ENCODE results near the gene RNF144A.

The RNF144A gene

DNA sequence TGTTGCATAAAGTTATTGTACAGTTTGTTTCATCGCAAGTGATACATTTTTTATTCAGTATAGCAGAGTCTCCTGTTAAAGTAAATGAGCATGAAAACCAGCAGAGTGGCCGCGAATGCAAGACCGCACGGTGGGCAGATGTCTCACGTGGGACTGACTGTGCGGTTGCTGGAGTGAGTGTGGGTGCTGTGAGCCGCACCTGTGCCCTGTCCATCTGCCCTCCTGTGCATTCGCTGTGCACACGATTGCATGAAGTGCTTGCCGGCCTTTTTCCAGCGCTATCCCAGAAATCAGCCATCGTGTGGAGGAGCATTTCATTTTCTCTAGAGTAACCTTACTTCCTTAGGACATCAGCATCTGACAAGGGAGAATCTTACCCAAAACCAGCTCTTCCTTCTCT, 118.7 kb downstream of the RNF144A start:
- Histone ChIP-seq H3K27me3 (ENCODE audit: insufficient read depth, low read length) (no peaks in the 10 kb centered on the region), H3K4me1 (ENCODE audit: insufficient read depth, low read length) (no peaks in the 10 kb centered on the region), H3K4me3 (ENCODE audit: low read length) (no peak overlapping the region), H3K36me3 (ENCODE audit: insufficient read depth, low read length) (peaks cover 65% of the 10 kb centered on the region), H2AFZ (ENCODE audit: low read depth, low read length) (no peak overlapping the region), H3K9me3 (ENCODE audit: low read length) (no peaks in the 10 kb centered on the region)

DNA sequence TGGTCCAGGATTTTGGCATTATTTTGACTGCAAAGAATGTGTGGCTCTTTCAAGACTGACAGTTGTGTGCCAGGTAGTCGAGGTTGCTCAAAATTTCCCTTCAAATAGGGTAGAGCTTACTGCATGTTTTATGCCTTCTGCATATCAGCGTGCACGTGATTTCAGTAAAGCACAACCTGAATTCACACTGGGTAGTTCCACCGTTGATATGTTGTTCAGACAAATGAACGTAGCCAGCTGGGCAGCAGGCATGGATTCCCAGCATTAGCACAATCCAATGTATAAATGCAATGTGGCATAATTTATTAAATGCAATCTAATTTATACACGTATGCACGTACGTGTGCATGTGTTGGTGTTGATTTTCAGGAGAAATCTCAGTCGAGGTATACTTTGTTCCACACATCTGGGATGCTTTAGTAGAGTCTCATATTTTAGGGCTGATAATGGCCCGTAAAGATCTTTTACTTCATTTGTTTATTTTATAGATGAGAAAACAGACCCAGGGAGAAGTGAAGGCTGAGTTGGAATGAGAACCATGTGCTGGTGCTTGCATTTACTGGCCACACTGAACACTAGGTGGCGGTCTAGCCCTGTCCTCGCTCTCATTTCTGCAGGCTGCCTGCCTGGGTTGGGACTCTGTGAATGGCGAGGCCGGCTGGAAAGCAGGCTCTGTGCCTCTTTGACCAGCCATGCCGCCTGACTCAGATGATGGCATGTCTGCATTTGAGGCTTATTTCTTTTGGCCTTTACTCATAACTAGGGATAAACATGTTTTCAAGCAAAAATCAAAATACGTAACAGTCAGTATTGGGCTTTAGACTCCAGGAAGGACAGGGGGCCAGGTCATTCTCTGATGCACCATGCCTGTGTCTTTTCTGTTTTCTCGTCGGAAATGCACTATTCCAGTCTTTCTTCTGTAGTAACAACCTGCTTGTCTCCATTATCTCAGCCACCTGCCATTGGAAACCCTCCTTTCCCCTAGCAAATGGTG, 120.4 kb downstream of the RNF144A start:
- Histone ChIP-seq H2AFZ (ENCODE audit: low read depth, low read length) (no peak overlapping the region), H3K4me3 (ENCODE audit: low read length) (no peak overlapping the region), H3K9me3 (ENCODE audit: low read length) (no peaks in the 10 kb centered on the region), H3K36me3 (ENCODE audit: insufficient read depth, low read length) (peaks cover 64% of the 10 kb centered on the region), H3K27me3 (ENCODE audit: insufficient read depth, low read length) (no peaks in the 10 kb centered on the region), H3K4me1 (ENCODE audit: insufficient read depth, low read length) (no peaks in the 10 kb centered on the region)

DNA sequence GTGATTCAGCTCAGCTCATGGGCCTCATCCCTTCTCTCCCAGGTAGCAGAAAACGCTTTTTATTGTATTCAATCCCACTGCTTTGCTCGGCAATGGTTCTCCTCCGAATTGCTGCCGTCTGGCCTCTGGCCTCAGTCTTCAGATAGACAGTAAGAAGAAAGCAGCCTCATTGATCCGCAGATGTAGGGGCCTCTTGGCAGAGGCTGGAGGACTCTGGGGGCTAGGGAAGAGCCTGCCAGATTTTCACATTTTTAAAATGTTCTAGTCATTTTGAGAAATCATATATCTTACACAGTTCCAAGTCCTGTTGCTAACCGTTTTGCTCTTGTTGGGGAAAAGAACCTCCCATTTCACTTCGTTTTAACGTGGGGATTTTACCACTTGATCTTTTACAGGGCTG, 123.3 kb downstream of the RNF144A start:
- H3K4me3 ChIP-seq (ENCODE audit: low read length), result no peak overlapping the region
- no peaks in the 10 kb centered on the region for H3K27me3 ChIP-seq (ENCODE audit: insufficient read depth, low read length)
- H3K36me3 ChIP-seq (ENCODE audit: insufficient read depth, low read length), result peaks cover 52% of the 10 kb centered on the region
- H3K9me3 ChIP-seq (ENCODE audit: low read length), result no peaks in the 10 kb centered on the region
- H3K4me1 ChIP-seq (ENCODE audit: insufficient read depth, low read length), result no peaks in the 10 kb centered on the region
- no peak overlapping the region for H2AFZ ChIP-seq (ENCODE audit: low read depth, low read length)

DNA sequence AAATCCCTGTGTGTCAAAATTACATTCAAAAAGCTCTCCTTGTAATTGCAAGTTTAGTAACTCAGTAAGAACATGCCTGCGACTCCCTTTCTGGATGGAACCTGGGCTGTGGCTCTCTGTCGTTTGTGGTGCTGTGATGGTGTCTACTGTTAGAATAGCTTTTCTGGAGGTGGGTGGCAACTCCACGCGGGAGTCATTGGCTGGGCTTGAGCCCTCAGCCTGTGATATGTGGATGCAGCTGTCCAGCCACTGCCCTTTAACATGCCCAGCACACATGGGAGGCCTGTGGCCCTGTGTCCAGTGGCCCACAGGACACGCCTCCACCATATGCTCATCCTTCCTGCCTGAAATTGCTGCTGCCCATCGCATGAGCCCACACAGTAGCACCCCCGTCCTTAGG, 124.2 kb downstream of the RNF144A start:
- Histone ChIP-seq H3K9me3 (ENCODE audit: low read length) (no peaks in the 10 kb centered on the region), H2AFZ (ENCODE audit: low read depth, low read length) (no peak overlapping the region), H3K36me3 (ENCODE audit: insufficient read depth, low read length) (peaks cover 56% of the 10 kb centered on the region), H3K4me1 (ENCODE audit: insufficient read depth, low read length) (no peaks in the 10 kb centered on the region), H3K27me3 (ENCODE audit: insufficient read depth, low read length) (no peaks in the 10 kb centered on the region), H3K4me3 (ENCODE audit: low read length) (no peak overlapping the region)

DNA sequence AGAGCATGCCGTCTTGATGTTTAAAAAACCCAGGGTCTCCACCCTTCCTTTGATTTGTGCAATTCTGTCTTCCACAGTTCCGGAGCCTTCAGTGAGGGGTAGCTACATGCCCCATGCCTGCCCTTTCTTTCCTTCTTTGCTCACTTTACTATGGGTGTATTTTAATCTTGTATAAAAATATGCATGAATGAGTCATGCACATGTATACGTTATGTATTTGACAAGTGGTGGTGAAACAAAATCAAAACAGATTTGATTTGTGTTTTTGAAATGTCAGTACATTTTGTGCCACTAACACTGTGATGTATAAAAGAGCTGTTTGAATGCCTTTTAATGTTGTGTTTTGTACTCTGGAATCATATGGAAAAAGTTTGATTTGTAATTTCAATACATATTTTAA, 126.5 kb downstream of the RNF144A start:
- H3K27me3 ChIP-seq (ENCODE audit: insufficient read depth, low read length), result no peaks in the 10 kb centered on the region
- no peak overlapping the region for H2AFZ ChIP-seq (ENCODE audit: low read depth, low read length)
- peaks cover 56% of the 10 kb centered on the region for H3K36me3 ChIP-seq (ENCODE audit: insufficient read depth, low read length)
- no peaks in the 10 kb centered on the region for H3K4me1 ChIP-seq (ENCODE audit: insufficient read depth, low read length)
- no peaks in the 10 kb centered on the region for H3K9me3 ChIP-seq (ENCODE audit: low read length)
- H3K4me3 ChIP-seq (ENCODE audit: low read length), result no peak overlapping the region

DNA sequence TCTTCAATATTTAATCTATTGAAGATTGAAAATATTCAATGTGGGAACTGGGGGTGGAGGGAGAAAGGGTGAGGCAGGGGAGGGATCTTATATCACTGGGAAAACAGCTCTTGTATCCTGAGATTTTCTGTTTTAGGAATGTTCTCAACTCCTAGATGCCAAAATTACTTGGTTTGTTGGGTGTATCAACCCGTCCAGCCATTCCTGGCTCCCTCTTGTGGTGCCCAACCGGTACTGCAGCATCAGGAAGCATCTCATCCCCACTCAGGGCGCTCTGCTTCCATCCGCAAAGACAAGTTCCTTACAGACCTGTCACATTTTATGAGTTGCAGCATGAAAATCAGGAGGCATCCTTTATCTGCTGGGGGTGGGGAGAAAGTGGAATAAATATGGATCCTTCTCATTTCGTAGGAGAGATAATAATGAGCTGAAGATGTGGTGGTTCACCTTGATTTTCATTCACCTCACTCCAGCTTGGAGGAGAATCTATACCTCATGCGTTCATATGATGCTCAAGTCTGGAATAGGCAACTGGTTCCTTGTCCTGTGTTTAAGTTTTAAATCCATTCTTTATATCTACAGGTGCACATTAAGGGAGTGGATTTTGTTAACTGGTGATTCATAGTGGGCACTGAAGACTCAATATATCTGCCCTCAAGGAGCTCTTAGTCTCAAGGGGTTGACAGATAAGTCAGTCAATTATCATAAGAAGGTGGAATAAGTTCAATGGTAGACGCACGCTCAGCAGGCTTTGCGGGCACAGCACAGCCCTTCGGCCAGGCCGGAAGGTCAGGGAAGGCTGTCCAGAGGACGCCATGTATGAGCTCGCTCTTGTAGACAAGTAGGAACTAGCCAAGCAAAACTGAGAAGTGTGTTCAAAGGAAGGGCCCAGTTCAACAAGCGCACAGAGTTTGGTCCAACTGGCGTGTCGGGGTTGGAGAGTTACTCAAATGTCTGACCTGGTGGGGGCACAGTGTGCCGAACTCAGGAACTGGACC, 127.3 kb downstream of the RNF144A start:
- Histone ChIP-seq H3K27me3 (ENCODE audit: insufficient read depth, low read length) (no peaks in the 10 kb centered on the region), H3K9me3 (ENCODE audit: low read length) (no peaks in the 10 kb centered on the region), H3K4me1 (ENCODE audit: insufficient read depth, low read length) (no peaks in the 10 kb centered on the region), H2AFZ (ENCODE audit: low read depth, low read length) (no peak overlapping the region), H3K4me3 (ENCODE audit: low read length) (no peak overlapping the region), H3K36me3 (ENCODE audit: insufficient read depth, low read length) (peaks cover 52% of the 10 kb centered on the region)

DNA sequence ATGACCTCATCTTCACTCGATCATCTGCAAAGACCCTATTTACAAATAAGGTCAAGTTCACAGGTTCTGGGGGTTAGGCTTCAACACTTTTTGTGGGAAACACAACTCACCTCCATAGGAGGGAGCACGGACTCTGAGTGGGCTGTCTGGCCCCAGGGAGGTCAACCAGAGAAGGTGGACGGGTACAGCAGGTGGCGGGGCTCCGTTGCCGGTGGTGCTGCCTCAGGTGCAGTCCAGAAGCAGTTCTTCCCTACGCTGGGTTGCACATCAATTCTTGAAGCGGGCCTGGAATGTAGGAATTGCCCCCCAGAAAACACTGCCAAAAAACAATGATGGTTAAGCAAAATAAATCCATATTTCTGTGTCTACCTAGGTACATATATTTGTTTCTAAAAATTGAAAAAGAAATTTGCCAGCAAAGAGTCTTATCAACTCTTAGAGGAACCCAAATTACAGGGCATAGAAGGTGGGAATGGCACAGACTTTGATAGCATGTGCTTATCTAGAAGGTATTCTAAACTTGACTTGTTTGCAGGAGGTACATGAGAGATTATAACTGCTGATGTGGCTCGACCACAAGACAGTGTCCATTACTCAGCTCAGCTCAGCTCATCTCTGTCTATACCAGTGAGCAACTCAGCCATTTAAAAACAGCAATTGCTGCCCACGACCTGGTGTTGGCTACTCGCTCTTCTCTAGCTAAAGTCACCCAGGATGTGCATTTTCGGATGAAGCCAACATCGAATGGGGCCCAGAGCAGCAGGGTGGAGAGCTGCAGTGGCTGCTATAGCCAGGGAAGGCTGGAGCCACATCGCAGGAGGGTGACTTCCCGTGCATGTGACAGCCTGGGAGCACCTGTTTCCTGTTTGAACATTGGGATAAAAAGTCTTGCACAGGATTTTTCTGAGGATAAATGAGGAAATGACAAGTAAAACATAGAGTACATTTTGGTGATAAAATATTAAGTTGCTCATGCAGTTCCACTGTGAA, 128.7 kb downstream of the RNF144A start:
- H3K4me3 ChIP-seq (ENCODE audit: low read length), result no peak overlapping the region

DNA sequence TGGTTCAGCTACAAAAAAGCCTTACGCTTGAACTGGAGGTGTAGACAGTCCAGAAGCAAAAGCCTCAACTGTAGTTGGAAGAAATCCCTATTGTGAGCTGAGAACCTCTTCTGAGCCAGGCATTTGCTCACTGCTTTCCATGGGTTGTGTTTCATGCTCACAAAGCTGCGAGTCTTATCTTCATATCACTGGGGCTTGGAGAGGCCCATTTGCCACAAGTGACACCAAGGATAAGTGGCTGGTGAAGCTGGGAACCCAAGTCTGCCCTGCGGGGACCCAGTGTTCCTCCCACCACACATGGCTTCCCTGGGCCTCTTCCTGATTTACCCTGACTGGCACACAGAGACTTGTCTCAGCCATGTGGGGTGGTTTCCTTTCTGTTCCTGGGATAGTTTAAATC, 130.4 kb downstream of the RNF144A start:
- H3K27me3 ChIP-seq (ENCODE audit: insufficient read depth, low read length), result no peaks in the 10 kb centered on the region
- H3K4me3 ChIP-seq (ENCODE audit: low read length), result no peak overlapping the region
- H2AFZ ChIP-seq (ENCODE audit: low read depth, low read length), result no peak overlapping the region
- no peaks in the 10 kb centered on the region for H3K4me1 ChIP-seq (ENCODE audit: insufficient read depth, low read length)
- peaks cover 25% of the 10 kb centered on the region for H3K36me3 ChIP-seq (ENCODE audit: insufficient read depth, low read length)
- H3K9me3 ChIP-seq (ENCODE audit: low read length), result no peaks in the 10 kb centered on the region

More for the DNA sequence above, 128.7 kb downstream of the RNF144A start:
- no peaks in the 10 kb centered on the region for H3K27me3 ChIP-seq (ENCODE audit: insufficient read depth, low read length)
- H3K9me3 ChIP-seq (ENCODE audit: low read length), result no peaks in the 10 kb centered on the region
- H3K36me3 ChIP-seq (ENCODE audit: insufficient read depth, low read length), result peaks cover 40% of the 10 kb centered on the region
- H2AFZ ChIP-seq (ENCODE audit: low read depth, low read length), result no peak overlapping the region
- no peaks in the 10 kb centered on the region for H3K4me1 ChIP-seq (ENCODE audit: insufficient read depth, low read length)

DNA sequence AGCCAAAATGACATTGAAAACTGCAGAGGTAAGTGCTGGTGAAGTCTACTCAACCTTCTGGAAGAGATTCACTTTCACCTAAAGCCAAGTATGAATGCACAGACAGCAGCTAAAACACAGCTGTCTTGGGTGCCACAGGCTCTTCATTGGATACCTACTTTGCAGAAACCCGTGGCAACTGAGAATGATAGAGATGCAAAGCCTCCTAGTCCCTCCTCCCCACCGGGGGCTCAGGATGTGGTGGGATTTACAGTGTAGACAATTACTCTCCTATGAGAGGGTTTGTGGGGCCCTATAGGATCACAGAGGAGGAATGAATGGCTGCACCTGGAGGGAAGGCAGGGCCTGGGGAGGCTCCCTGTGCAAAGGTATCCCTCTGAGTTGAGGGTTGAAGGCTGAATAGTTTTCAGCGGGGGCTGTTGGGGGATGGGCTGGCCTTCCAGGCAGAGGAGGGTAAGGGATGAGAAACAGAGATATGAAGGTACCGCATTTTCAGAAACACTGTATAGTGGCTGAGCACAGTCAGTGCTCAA, 131.6 kb downstream of the RNF144A start:
- H3K4me1 ChIP-seq (ENCODE audit: insufficient read depth, low read length), result no peaks in the 10 kb centered on the region
- peaks cover 25% of the 10 kb centered on the region for H3K36me3 ChIP-seq (ENCODE audit: insufficient read depth, low read length)
- no peaks in the 10 kb centered on the region for H3K9me3 ChIP-seq (ENCODE audit: low read length)
- no peak overlapping the region for H3K4me3 ChIP-seq (ENCODE audit: low read length)
- H2AFZ ChIP-seq (ENCODE audit: low read depth, low read length), result no peak overlapping the region
- H3K27me3 ChIP-seq (ENCODE audit: insufficient read depth, low read length), result no peaks in the 10 kb centered on the region

DNA sequence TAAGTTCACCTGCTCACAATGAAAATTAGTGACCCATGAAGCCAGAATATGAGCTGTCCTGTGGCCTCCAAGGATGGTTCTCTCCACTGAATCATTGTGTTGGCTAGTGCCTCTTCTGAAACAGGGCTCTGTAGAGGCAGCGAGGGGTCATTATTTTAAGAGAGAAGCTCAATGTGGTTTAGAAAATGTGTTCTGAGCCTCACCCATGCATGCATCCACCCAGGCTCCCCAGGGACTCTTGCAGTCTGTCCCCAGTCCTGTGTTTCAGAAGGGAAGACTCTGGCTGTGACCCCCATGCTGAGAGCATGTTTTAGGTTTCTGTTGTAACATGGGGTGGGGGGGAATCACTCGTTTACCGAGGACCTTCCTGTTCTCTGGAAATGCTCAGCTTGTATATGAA, 135.2 kb downstream of the RNF144A start:
- H3K4me1 ChIP-seq (ENCODE audit: insufficient read depth, low read length), result no peaks in the 10 kb centered on the region

DNA sequence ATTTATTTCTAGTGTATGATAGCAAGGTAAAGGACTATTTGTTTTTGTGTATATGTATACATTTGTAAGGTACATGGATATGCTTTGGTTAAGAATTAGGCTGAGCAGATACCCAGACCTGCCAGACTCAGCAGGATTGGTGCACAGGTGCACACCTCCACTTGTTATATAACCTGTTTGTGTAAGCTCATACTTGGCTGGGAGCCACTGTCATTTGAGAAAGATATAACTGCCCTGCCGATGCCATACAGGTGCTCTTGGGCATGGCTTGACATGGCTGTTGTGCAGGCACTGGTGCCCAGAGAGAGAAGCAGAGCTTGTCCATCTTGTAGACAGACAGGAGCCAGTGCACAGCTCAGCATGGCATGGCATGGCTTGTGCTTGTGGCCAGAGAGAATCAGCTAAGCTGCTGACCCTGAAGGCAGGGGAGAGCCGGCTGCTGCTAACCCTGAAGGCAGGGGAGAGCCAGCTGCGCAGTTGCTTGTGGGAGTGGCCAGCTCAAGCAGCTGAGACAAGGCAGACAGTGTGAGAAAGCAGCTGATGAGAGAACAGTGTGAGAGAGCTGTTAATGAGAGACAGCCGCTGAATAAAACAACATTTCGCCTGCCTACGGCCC, 136.5 kb downstream of the RNF144A start:
- Histone ChIP-seq H3K36me3 (ENCODE audit: insufficient read depth, low read length) (no peaks in the 10 kb centered on the region), H3K27me3 (ENCODE audit: insufficient read depth, low read length) (no peaks in the 10 kb centered on the region), H3K4me3 (ENCODE audit: low read length) (no peak overlapping the region), H3K4me1 (ENCODE audit: insufficient read depth, low read length) (no peaks in the 10 kb centered on the region), H3K9me3 (ENCODE audit: low read length) (no peaks in the 10 kb centered on the region), H2AFZ (ENCODE audit: low read depth, low read length) (no peak overlapping the region)

More for the DNA sequence above, 135.2 kb downstream of the RNF144A start:
- no peak overlapping the region for H3K4me3 ChIP-seq (ENCODE audit: low read length)
- H3K36me3 ChIP-seq (ENCODE audit: insufficient read depth, low read length), result peaks cover 3% of the 10 kb centered on the region
- no peaks in the 10 kb centered on the region for H3K9me3 ChIP-seq (ENCODE audit: low read length)
- no peaks in the 10 kb centered on the region for H3K27me3 ChIP-seq (ENCODE audit: insufficient read depth, low read length)
- no peak overlapping the region for H2AFZ ChIP-seq (ENCODE audit: low read depth, low read length)
